Measurements from ENCODE around the gene CACNB4. TPM values are rescaled to one million over a fixed set of nuclear protein-coding genes. Genes with fewer than 3 reads are reported as not detected.
A peak's percentile ranks its signal among the peaks of the same experiment; 100 is the strongest.

Gene CACNB4
- total and polyA plus RNA-seq, 9 of the 15 experiments (the other 6 are each of a cell fraction or from before 2014, with no cell fraction given), result 0.01 to 0.20 (median 0.04) TPM; not detected in 1

DNA sequence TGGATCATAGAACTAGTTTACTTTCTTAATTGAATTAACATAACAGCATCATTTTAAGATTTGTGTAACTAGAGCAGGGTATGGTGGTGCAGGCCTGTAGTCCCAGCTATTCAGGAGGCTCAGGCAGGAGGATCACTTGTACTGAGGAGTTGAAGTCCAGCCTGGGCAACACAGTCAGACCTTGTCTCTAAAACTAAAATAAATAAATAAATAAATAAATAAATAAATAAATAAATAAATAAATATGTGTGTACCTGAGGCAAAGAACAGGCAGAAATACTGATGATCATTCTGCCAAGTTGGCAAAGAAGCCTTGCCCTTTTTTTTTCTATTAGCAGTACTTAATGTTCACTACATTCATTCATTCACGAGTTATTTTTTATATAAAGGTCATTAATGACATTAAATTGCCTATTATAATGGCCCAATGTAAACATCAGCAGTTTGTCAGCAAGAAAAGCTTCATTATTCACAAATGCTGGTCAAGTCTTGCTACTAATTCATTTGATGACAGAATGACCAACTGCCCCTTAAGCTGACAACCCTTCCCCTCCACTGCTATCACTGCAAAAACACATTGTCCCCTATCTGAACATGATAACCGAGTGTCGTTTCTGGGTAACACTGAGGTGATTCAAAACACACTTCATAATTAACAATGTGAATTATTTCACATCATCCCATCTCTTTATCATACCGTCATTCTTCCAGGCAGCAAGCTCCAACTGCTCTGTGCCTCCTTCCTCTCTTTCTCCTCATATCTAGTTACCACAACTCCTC is 309.6 kb downstream of the CACNB4 start (continued):
- TF ChIP-seq, protein P1, sequence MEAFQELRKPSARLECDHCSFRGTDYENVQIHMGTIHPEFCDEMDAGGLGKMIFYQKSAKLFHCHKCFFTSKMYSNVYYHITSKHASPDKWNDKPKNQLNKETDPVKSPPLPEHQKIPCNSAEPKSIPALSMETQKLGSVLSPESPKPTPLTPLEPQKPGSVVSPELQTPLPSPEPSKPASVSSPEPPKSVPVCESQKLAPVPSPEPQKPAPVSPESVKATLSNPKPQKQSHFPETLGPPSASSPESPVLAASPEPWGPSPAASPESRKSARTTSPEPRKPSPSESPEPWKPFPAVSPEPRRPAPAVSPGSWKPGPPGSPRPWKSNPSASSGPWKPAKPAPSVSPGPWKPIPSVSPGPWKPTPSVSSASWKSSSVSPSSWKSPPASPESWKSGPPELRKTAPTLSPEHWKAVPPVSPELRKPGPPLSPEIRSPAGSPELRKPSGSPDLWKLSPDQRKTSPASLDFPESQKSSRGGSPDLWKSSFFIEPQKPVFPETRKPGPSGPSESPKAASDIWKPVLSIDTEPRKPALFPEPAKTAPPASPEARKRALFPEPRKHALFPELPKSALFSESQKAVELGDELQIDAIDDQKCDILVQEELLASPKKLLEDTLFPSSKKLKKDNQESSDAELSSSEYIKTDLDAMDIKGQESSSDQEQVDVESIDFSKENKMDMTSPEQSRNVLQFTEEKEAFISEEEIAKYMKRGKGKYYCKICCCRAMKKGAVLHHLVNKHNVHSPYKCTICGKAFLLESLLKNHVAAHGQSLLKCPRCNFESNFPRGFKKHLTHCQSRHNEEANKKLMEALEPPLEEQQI (IDR thresholded peaks at IDR 0.05), result peak; percentile 77; the same call in 1 of the 2 replicates
- TF ChIP-seq MAFG (tag; conservative IDR thresholded peaks at IDR 0.05), result peak; percentile 39
- no peak for TF ChIP-seq HEY1 (CRISPR knock-in tag; IDR thresholded peaks at IDR 0.05; ENCODE audit: borderline replicate concordance)
- TF ChIP-seq KLF13 (tag; IDR thresholded peaks at IDR 0.05; ENCODE audit: borderline replicate concordance, low read depth), result no peak
- TF ChIP-seq, protein P2, sequence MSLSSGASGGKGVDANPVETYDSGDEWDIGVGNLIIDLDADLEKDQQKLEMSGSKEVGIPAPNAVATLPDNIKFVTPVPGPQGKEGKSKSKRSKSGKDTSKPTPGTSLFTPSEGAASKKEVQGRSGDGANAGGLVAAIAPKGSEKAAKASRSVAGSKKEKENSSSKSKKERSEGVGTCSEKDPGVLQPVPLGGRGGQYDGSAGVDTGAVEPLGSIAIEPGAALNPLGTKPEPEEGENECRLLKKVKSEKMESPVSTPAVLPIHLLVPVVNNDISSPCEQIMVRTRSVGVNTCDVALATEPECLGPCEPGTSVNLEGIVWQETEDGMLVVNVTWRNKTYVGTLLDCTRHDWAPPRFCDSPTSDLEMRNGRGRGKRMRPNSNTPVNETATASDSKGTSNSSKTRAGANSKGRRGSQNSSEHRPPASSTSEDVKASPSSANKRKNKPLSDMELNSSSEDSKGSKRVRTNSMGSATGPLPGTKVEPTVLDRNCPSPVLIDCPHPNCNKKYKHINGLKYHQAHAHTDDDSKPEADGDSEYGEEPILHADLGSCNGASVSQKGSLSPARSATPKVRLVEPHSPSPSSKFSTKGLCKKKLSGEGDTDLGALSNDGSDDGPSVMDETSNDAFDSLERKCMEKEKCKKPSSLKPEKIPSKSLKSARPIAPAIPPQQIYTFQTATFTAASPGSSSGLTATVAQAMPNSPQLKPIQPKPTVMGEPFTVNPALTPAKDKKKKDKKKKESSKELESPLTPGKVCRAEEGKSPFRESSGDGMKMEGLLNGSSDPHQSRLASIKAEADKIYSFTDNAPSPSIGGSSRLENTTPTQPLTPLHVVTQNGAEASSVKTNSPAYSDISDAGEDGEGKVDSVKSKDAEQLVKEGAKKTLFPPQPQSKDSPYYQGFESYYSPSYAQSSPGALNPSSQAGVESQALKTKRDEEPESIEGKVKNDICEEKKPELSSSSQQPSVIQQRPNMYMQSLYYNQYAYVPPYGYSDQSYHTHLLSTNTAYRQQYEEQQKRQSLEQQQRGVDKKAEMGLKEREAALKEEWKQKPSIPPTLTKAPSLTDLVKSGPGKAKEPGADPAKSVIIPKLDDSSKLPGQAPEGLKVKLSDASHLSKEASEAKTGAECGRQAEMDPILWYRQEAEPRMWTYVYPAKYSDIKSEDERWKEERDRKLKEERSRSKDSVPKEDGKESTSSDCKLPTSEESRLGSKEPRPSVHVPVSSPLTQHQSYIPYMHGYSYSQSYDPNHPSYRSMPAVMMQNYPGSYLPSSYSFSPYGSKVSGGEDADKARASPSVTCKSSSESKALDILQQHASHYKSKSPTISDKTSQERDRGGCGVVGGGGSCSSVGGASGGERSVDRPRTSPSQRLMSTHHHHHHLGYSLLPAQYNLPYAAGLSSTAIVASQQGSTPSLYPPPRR (CRISPR knock-in tag; IDR thresholded peaks at IDR 0.05; ENCODE audit: borderline replicate concordance), result no peak
- TF ChIP-seq, protein P3, sequence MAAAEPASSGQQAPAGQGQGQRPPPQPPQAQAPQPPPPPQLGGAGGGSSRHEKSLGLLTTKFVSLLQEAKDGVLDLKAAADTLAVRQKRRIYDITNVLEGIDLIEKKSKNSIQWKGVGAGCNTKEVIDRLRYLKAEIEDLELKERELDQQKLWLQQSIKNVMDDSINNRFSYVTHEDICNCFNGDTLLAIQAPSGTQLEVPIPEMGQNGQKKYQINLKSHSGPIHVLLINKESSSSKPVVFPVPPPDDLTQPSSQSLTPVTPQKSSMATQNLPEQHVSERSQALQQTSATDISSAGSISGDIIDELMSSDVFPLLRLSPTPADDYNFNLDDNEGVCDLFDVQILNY (CRISPR knock-in tag; IDR thresholded peaks at IDR 0.05), result no peak
- TF ChIP-seq RNF2 (IDR thresholded peaks at IDR 0.05), result peak; percentile 74; the same call in 1 of the 2 replicates
- TF ChIP-seq FOSL1 (tag; conservative IDR thresholded peaks at IDR 0.05), result peak; percentile 72
- TF ChIP-seq, protein P4, sequence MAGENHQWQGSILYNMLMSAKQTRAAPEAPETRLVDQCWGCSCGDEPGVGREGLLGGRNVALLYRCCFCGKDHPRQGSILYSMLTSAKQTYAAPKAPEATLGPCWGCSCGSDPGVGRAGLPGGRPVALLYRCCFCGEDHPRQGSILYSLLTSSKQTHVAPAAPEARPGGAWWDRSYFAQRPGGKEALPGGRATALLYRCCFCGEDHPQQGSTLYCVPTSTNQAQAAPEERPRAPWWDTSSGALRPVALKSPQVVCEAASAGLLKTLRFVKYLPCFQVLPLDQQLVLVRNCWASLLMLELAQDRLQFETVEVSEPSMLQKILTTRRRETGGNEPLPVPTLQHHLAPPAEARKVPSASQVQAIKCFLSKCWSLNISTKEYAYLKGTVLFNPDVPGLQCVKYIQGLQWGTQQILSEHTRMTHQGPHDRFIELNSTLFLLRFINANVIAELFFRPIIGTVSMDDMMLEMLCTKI (IDR thresholded peaks at IDR 0.05; ENCODE audit: partially characterized antibody), result no peak
- TF ChIP-seq, protein P5, sequence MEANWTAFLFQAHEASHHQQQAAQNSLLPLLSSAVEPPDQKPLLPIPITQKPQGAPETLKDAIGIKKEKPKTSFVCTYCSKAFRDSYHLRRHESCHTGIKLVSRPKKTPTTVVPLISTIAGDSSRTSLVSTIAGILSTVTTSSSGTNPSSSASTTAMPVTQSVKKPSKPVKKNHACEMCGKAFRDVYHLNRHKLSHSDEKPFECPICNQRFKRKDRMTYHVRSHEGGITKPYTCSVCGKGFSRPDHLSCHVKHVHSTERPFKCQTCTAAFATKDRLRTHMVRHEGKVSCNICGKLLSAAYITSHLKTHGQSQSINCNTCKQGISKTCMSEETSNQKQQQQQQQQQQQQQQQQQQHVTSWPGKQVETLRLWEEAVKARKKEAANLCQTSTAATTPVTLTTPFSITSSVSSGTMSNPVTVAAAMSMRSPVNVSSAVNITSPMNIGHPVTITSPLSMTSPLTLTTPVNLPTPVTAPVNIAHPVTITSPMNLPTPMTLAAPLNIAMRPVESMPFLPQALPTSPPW (CRISPR knock-in tag; IDR thresholded peaks at IDR 0.05), result peak; percentile 40
- no peak for TF ChIP-seq ELF2 (CRISPR knock-in tag; IDR thresholded peaks at IDR 0.05)
- TF ChIP-seq, protein P6, sequence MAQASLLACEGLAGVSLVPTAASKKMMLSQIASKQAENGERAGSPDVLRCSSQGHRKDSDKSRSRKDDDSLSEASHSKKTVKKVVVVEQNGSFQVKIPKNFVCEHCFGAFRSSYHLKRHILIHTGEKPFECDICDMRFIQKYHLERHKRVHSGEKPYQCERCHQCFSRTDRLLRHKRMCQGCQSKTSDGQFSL (CRISPR knock-in tag; IDR thresholded peaks at IDR 0.05), result no peak
- TF ChIP-seq, protein P6 (tag; IDR thresholded peaks at IDR 0.05), result no peak
- peak; percentile 69 for TF ChIP-seq CXXC5 (CRISPR knock-in tag; IDR thresholded peaks at IDR 0.05)

All from K562 (cell line).